Transverse colon (tissue), 4 donors: ENCODE data around the gene MAST4. TPM values are rescaled to one million over a fixed set of nuclear protein-coding genes. Genes with fewer than 3 reads are reported as not detected.
"Not testable (repeated sequence)": the region's sequence is repeated elsewhere in the genome, so short reads cannot be mapped to it uniquely, and the experiment has no call there.

ENCODE experiments used
- DNase-seq: peaks from one replicate; pipeline ENCODE4 v3.0.0-alpha.2; 2019
- H3K27ac ChIP-seq, 4 donors: fragments of 200-600 bp; sonication (generic); 2 replicates each; pipeline ENCODE4 v1.5.1; 2016 to 2018; ENCODE audit warnings: inconsistent platforms in 4 of 4
- H3K27me3 ChIP-seq: fragments of 200-600 bp; sonication (generic); 2 replicates; pipeline ENCODE4 v1.5.1; 2017; ENCODE audit warnings: inconsistent platforms
- H3K36me3 ChIP-seq, 4 donors: fragments of 200-600 bp; sonication (generic); 2 replicates each; pipeline ENCODE4 v1.5.1; 2017 to 2019; ENCODE audit warnings: inconsistent platforms in 4 of 4
- H3K4me1 ChIP-seq, 4 donors: fragments of 200-600 bp; sonication (generic); 2 replicates each; pipeline ENCODE4 v1.5.1; 2017 to 2020; ENCODE audit warnings: inconsistent platforms in 4 of 4
- H3K4me3 ChIP-seq, 4 donors: fragments of 200-600 bp; sonication (generic); 1 replicate in 1 of 4; 2 replicates in 3 of 4; pipeline versions ENCODE4 v1.5.1 to v1.6.1; 2017 to 2019; ENCODE audit warnings: inconsistent platforms in 4 of 4
- H3K9me3 ChIP-seq, 2 donors: fragments of 200-600 bp; sonication (generic); 2 replicates each; pipeline ENCODE4 v1.5.1; 2017 to 2019; ENCODE audit warnings: inconsistent platforms in 2 of 2
- EP300 ChIP-seq: sonication (generic); formaldehyde crosslinking; IDR thresholded peaks from one replicate; pipeline ENCODE4 v1.6.1; 2017; ENCODE audit warnings: antibody characterized with exemption, low read depth
- POLR2A ChIP-seq: fragments of 450-650 bp; IDR thresholded peaks from one replicate; pipeline ENCODE4 v1.6.1; 2016; ENCODE audit warnings: antibody characterized with exemption, mild to moderate bottlenecking, moderate library complexity
- POLR2AphosphoS5 ChIP-seq, 3 donors: sonication (generic); formaldehyde crosslinking; IDR thresholded peaks; one replicate each; pipeline ENCODE4 v1.6.1; 2016; ENCODE audit warnings: antibody characterized with exemption in 3 of 3
- WGBS, 2 donors: methylation state at CpG; one replicate each; pipeline ENCODE4 v1.1.5; 2018; ENCODE audit warnings: low coverage in 1 of 2; 5-methylcytosine and 5-hydroxymethylcytosine counted together
- in situ Hi-C, 4 donors: fragments of 200-750 bp; cut with MboI; loops; one replicate each; pipeline versions ENCODE4 v1.15.0 to v1.15.1; 2017; ENCODE audit warnings: low sequenced_read_pairs in 3 of 4, low pct_ligation_motif_present in 1 of 4, low pct_unique_long_range_greater_than_20kb in 1 of 4
- intact Hi-C: fragments of 100-400 bp; cut with DNase I; formaldehyde crosslinking; loops from one replicate; pipeline ENCODE4 v1.15.1; 2023; ENCODE audit warnings: low total_unique reads
- total RNA-seq, 4 donors: library from RNA; depleted of rRNA; stranded (reverse); fragments of >200 nt; gene quantifications; one replicate each; pipeline ENCODE4 v1.1.0, GENCODE V29; 2016
- TF ChIP-seq, protein P1 (sequence below), 5 experiments: fragments of 200-600 bp in 3 of 5; fragments of 450-650 bp in 2 of 5; sonication (generic) in 3 of 5; IDR thresholded peaks; 1 replicate in 2 of 5; 2 replicates in 3 of 5; pipeline ENCODE4 v1.5.1; 2016 to 2017; ENCODE audit warnings: antibody characterized with exemption in 5 of 5, inconsistent platforms in 3 of 5, mild to moderate bottlenecking in 2 of 5, moderate library complexity in 1 of 5

Gene MAST4
- total RNA-seq, 4 donors from 2014 or later: 20.3 to 46.8 (median 35.4) TPM

DNA sequence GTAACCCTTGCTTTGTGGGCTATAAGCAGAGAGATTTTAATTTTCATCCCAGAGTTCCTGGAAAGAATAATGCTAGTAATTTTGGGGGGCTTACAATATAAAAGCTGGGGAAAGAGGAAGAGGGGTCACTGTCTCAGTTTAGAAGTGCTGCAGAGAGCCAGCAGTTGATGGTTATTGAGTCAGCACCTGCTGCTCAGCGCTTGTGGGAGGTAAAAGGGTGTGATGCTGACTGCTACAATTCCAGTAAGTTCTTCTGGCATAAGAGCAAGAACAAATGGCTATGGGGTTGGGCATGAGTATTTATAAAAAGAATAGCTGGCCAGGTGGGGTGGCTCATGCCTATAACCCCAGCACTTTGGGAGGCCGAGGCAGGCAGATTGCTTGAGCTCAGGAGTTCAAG is 88.5 kb downstream of the MAST4 start:
- WGBS, 2 donors: 40 to 97% methylated on average over 1 to 2 of the region's 2 CpGs
- DNase-seq: no peak

DNA sequence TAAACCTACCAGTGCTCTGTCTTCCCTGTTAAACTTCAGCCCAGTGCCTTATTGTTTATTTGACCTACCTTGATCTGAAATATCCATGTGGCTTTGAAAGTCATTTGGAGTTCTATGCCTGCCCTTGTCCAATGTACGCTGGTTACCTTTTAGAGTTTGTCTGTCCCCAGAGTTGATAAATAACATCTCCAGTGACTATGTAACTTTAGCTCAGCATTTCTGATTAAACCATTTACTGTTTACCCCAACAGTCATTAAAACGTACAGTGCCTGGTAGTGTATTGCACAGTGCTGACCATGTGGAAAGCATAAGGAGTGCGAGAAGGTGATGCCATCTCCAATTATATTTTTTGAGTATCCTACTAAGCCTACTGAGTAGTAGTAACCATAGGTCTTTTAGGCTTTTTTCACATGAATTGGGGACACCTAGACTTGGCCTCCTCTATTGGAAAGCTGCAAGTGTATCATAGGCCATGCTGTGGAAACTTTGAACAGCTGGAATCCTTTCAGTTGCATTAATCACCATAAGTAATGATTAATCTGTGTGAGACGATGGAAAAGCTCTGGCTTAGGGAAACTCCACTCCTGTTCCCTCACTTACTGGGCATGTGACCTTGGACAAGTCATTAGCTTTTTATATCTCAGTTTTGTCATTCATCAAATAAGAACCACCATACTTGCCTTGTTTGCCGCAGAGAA is 93.5 kb downstream of the MAST4 start:
- WGBS, 2 donors: 85 to 89% methylated on average over 3 to 5 of the region's 5 CpGs
- intact Hi-C loops (no loop called here), in situ Hi-C loops (no loop called here)
- no peaks in the 10 kb centered on the region for H3K9me3 ChIP-seq
- H3K36me3 ChIP-seq: no peaks in the 10 kb centered on the region
- H3K27ac ChIP-seq: no peak overlapping the region
- H3K4me1 ChIP-seq: no peaks in the 10 kb centered on the region
- no peak overlapping the region for H3K4me3 ChIP-seq
- DNase-seq: no peak
- TF ChIP-seq EP300 (no peak), POLR2AphosphoS5 (IDR thresholded peaks at IDR 0.05) (no peak), POLR2A (no peak)
- TF ChIP-seq, protein P1, sequence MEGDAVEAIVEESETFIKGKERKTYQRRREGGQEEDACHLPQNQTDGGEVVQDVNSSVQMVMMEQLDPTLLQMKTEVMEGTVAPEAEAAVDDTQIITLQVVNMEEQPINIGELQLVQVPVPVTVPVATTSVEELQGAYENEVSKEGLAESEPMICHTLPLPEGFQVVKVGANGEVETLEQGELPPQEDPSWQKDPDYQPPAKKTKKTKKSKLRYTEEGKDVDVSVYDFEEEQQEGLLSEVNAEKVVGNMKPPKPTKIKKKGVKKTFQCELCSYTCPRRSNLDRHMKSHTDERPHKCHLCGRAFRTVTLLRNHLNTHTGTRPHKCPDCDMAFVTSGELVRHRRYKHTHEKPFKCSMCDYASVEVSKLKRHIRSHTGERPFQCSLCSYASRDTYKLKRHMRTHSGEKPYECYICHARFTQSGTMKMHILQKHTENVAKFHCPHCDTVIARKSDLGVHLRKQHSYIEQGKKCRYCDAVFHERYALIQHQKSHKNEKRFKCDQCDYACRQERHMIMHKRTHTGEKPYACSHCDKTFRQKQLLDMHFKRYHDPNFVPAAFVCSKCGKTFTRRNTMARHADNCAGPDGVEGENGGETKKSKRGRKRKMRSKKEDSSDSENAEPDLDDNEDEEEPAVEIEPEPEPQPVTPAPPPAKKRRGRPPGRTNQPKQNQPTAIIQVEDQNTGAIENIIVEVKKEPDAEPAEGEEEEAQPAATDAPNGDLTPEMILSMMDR (IDR thresholded peaks at IDR 0.05): no peak
- no peaks in the 10 kb centered on the region for H3K27me3 ChIP-seq

More for the DNA sequence above, 88.5 kb downstream of the MAST4 start:
- Histone ChIP-seq H3K4me1 (no peaks in the 10 kb centered on the region), H3K27me3 (no peaks in the 10 kb centered on the region), H3K4me3 (no peak overlapping the region), H3K9me3 (no peaks in the 10 kb centered on the region), H3K27ac (no peak overlapping the region), H3K36me3 (no peaks in the 10 kb centered on the region)
- no peak for TF ChIP-seq EP300
- TF ChIP-seq, protein P1 (IDR thresholded peaks at IDR 0.05): no peak
- TF ChIP-seq POLR2AphosphoS5 (IDR thresholded peaks at IDR 0.05): no peak
- TF ChIP-seq POLR2A: no peak
- in situ Hi-C loops (no loop called here), intact Hi-C loops (no loop called here)

DNA sequence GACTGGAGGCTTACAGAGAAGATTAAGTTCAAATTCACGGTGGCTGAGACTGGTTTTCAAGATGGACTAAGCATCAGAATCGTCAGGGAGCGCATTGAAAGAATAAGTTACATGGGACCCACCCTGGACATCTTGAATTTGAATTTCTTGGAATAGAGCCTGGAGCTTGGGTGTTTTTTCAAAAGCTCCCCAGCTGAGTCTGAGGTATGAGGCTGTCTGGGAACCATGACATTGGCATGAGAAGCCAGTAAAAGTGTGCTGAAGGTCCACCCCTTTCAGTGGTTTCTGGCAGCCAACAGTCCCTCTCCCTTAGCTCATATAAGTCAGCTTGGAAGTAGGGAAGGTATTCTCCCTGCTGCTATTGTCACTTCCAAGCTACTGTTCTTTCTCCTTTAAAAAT is 97.8 kb downstream of the MAST4 start:
- Histone ChIP-seq H3K9me3 (no peaks in the 10 kb centered on the region), H3K4me1 (no peaks in the 10 kb centered on the region), H3K27me3 (no peaks in the 10 kb centered on the region), H3K27ac (no peak overlapping the region), H3K4me3 (no peak overlapping the region), H3K36me3 (no peaks in the 10 kb centered on the region)
- 90% methylated on average over 2 to 3 of the region's 3 CpGs for WGBS, 2 donors
- no peak for DNase-seq
- in situ Hi-C loops (no loop called here), intact Hi-C loops (no loop called here)
- TF ChIP-seq POLR2A (no peak), EP300 (no peak), POLR2AphosphoS5 (IDR thresholded peaks at IDR 0.05) (no peak)
- TF ChIP-seq, protein P1 (IDR thresholded peaks at IDR 0.05): no peak

DNA sequence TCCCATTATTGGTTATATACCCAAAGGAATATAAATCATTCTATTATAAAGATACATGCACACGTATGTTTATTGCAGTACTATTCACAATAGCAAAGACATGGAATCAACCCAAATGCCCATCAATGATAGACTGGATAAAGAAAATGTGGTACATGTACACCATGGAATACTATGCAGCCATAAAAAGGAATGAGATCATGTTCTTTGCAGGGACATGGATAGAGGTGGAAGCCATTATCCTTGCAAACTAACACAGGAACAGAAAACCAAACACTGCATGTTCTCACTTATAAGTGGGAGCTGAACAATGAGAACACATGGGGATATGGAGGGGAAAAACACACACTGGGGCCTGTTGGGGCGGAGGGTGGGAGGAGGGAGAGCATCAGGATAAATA is 99.6 kb downstream of the MAST4 start:
- in situ Hi-C loops, H3K27ac ChIP-seq, H3K4me1 ChIP-seq, H3K9me3 ChIP-seq, DNase-seq, H3K4me3 ChIP-seq, intact Hi-C loops, H3K36me3 ChIP-seq, H3K27me3 ChIP-seq: not testable (repeated sequence)
- WGBS, 2 donors: 93 to 98% methylated on average over 2 of the region's 2 CpGs
